WTC11 (cell line): ENCODE measurements around the gene ASGR1. TPM values are rescaled to one million over a fixed set of nuclear protein-coding genes. Genes with fewer than 3 reads are reported as not detected.

Experiments
- ATAC-seq: fragments of 200-7000 bp; cut with Tn5 transposase; 2 replicates; pipeline ENCODE4 v1.10.0; 2021; ENCODE audit warnings: mild to moderate bottlenecking, moderate library complexity
- CTCF ChIA-PET: fragments of 300-600 bp; sonication (Branson Sonifier 250); formaldehyde crosslinking; loops from one replicate; lab custom pipeline; 2021; ENCODE audit warnings: antibody characterized with exemption; lab: Charles Lee
- POLR2A ChIA-PET: fragments of 350-600 bp; sonication (Branson Sonifier 250); formaldehyde crosslinking; loops from one replicate; lab custom pipeline; 2021; ENCODE audit warnings: antibody characterized with exemption; lab: Charles Lee
- DNase-seq: peaks from one replicate; pipeline ENCODE4 v3.0.0; 2021; ENCODE audit warnings: low spot score
- H3K27ac Mint-ChIP-seq: 2 replicates; pipeline ENCODE4 v1.8.0; 2021; ENCODE audit warnings: mixed read lengths
- H3K27me3 Mint-ChIP-seq: 2 replicates; pipeline ENCODE4 v1.8.0; 2021; ENCODE audit warnings: low read depth, mild to moderate bottlenecking, moderate library complexity, mixed read lengths
- H3K36me3 Mint-ChIP-seq: 2 replicates; pipeline ENCODE4 v1.8.0; 2021; ENCODE audit warnings: mixed read lengths
- H3K4me1 Mint-ChIP-seq: 2 replicates; pipeline ENCODE4 v1.8.0; 2022; ENCODE audit warnings: mixed read lengths
- H3K4me3 Mint-ChIP-seq: 2 replicates; pipeline ENCODE4 v1.8.0; 2021; ENCODE audit warnings: mild to moderate bottlenecking, moderate library complexity, mixed read lengths
- H3K9me3 Mint-ChIP-seq: 2 replicates; pipeline ENCODE4 v1.8.0; 2021; ENCODE audit warnings: mixed read lengths
- ATF1 ChIP-seq: sonication (generic); formaldehyde crosslinking; IDR thresholded peaks from 2 replicates; pipeline ENCODE4 v1.8.1; 2023; ENCODE audit warnings: mild to moderate bottlenecking, moderate library complexity, missing genetic modification reagents
- E2F4 ChIP-seq: sonication (generic); formaldehyde crosslinking; IDR thresholded peaks from 2 replicates; pipeline ENCODE4 v1.8.1; 2022; ENCODE audit warnings: low read depth, mild to moderate bottlenecking, moderate library complexity, missing genetic modification reagents, borderline replicate concordance
- FOXP1 ChIP-seq: sonication (generic); formaldehyde crosslinking; IDR thresholded peaks from 2 replicates; pipeline ENCODE4 v1.8.0; 2022; ENCODE audit warnings: missing genetic modification reagents, mild to moderate bottlenecking, moderate library complexity, borderline replicate concordance
- GABPB1 ChIP-seq: sonication (generic); formaldehyde crosslinking; IDR thresholded peaks from 2 replicates; pipeline ENCODE4 v1.8.1; 2023; ENCODE audit warnings: mild to moderate bottlenecking, missing genetic modification reagents
- MAX ChIP-seq: sonication (generic); formaldehyde crosslinking; IDR thresholded peaks from 2 replicates; pipeline ENCODE4 v1.8.0; 2022; ENCODE audit warnings: mild to moderate bottlenecking, missing genetic modification reagents
- NFATC4 ChIP-seq: fragments of 250-450 bp; sonication (Bioruptor Pico); IDR thresholded peaks from 2 replicates; pipeline ENCODE4 v1.9.0; 2021; ENCODE audit warnings: mild to moderate bottlenecking
- NFYB ChIP-seq: sonication (generic); formaldehyde crosslinking; conservative IDR thresholded peaks from 2 replicates; pipeline ENCODE4 v1.8.0; 2022; ENCODE audit warnings: low read depth, missing genetic modification reagents
- RORB ChIP-seq: fragments of 250-450 bp; sonication (Bioruptor Pico); IDR thresholded peaks from 2 replicates; pipeline ENCODE4 v1.9.0; 2021; ENCODE audit warnings: mild to moderate bottlenecking
- SMAD3 ChIP-seq: sonication (generic); formaldehyde crosslinking; IDR thresholded peaks from 2 replicates; pipeline ENCODE4 v1.8.0; 2022; ENCODE audit warnings: missing genetic modification reagents, mild to moderate bottlenecking, borderline replicate concordance
- ZBTB43 ChIP-seq: sonication (generic); formaldehyde crosslinking; IDR thresholded peaks from 2 replicates; pipeline ENCODE4 v1.8.1; 2023; ENCODE audit warnings: mild to moderate bottlenecking, missing genetic modification reagents
- ZMAT4 ChIP-seq: fragments of 250-450 bp; sonication (Bioruptor Pico); IDR thresholded peaks from 2 replicates; pipeline ENCODE4 v1.9.0; 2021; ENCODE audit warnings: mild to moderate bottlenecking
- ZNF138 ChIP-seq: sonication (generic); formaldehyde crosslinking; conservative IDR thresholded peaks from 2 replicates; pipeline ENCODE4 v1.8.1; 2022; ENCODE audit warnings: mild to moderate bottlenecking, moderate library complexity, missing genetic modification reagents
- ZNF219 ChIP-seq: sonication (generic); formaldehyde crosslinking; IDR thresholded peaks from 2 replicates; pipeline ENCODE4 v1.8.0; 2023; ENCODE audit warnings: missing genetic modification reagents, mild to moderate bottlenecking, borderline replicate concordance
- ZNF263 ChIP-seq: sonication (generic); formaldehyde crosslinking; IDR thresholded peaks from 2 replicates; pipeline ENCODE4 v1.8.1; 2022; ENCODE audit warnings: low read depth, mild to moderate bottlenecking, moderate library complexity, missing genetic modification reagents
- ZNF281 ChIP-seq: sonication (generic); formaldehyde crosslinking; IDR thresholded peaks from 2 replicates; pipeline ENCODE4 v1.8.0; 2023; ENCODE audit warnings: mild to moderate bottlenecking, missing genetic modification reagents
- ZNF317 ChIP-seq: sonication (generic); formaldehyde crosslinking; IDR thresholded peaks from 2 replicates; pipeline ENCODE4 v1.8.1; 2023; ENCODE audit warnings: low read depth, mild to moderate bottlenecking, moderate library complexity, missing genetic modification reagents, borderline replicate concordance
- ZNF396 ChIP-seq: fragments of 250-450 bp; sonication (Bioruptor Pico); IDR thresholded peaks from 2 replicates; pipeline ENCODE4 v1.8.0; 2021; ENCODE audit warnings: mild to moderate bottlenecking, moderate library complexity, borderline replicate concordance
- total RNA-seq: library from RNA; stranded (reverse); gene quantifications from 3 replicates; pipeline ENCODE4 v1.2.3, GENCODE V29; 2021
- TF ChIP-seq, protein P1 (sequence below): sonication (generic); formaldehyde crosslinking; IDR thresholded peaks from 2 replicates; pipeline ENCODE4 v1.8.1; 2023; ENCODE audit warnings: mild to moderate bottlenecking, missing genetic modification reagents, moderate library complexity
- TF ChIP-seq, protein P2 (sequence below): fragments of 200-600 bp; IDR thresholded peaks from 2 replicates; pipeline ENCODE4 v1.8.0; 2022; ENCODE audit warnings: antibody characterized with exemption
- TF ChIP-seq, protein P3 (sequence below): sonication (generic); formaldehyde crosslinking; conservative IDR thresholded peaks from 2 replicates; pipeline ENCODE4 v1.8.1; 2022; ENCODE audit warnings: mild to moderate bottlenecking, missing genetic modification reagents

ASGR1 gene
- total RNA-seq, 1 experiment from 2014 or later = 13.3 TPM

GRCh38 chr17:7225711-7226331 is 46.7 kb upstream of the ASGR1 start (continued):
- TF ChIP-seq ZNF281 (CRISPR knock-in tag) (no peak), ZNF396 (CRISPR knock-in tag) (no peak)

GRCh38 chr17:7224661-7225111 is 45.5 kb upstream of the ASGR1 start:
- Mint-ChIP-seq H3K4me3 (no peak overlapping the region), H3K4me1 (peaks cover 12% of the 10 kb centered on the region), H3K27me3 (no peaks in the 10 kb centered on the region), H3K27ac (no peak overlapping the region), H3K36me3 (peaks cover 37% of the 10 kb centered on the region), H3K9me3 (no peaks in the 10 kb centered on the region)
- ChIA-PET CTCF (no interaction called here), POLR2A (interaction anchor here (1.3 kb wide), 1 partner anchor 9 kb away, joined by 4 read pairs; the partner anchor contains the start of gene DVL2)
- ATAC-seq = no peak
- TF ChIP-seq ZNF263 (no peak), NFYB (no peak), RORB (CRISPR knock-in tag) (no peak), FOXP1 (no peak), ZBTB43 (no peak), ZMAT4 (CRISPR knock-in tag) (no peak), ZNF138 (CRISPR knock-in tag) (no peak), SMAD3 (CRISPR knock-in tag) (no peak), ZNF219 (CRISPR knock-in tag) (no peak), GABPB1 (CRISPR knock-in tag) (no peak), MAX (CRISPR knock-in tag) (no peak), ZNF317 (CRISPR knock-in tag) (no peak), ATF1 (CRISPR knock-in tag) (no peak), NFATC4 (no peak), E2F4 (CRISPR knock-in tag) (no peak)
- TF ChIP-seq, protein P1, sequence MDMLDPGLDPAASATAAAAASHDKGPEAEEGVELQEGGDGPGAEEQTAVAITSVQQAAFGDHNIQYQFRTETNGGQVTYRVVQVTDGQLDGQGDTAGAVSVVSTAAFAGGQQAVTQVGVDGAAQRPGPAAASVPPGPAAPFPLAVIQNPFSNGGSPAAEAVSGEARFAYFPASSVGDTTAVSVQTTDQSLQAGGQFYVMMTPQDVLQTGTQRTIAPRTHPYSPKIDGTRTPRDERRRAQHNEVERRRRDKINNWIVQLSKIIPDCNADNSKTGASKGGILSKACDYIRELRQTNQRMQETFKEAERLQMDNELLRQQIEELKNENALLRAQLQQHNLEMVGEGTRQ (CRISPR knock-in tag) = no peak
- TF ChIP-seq, protein P2, sequence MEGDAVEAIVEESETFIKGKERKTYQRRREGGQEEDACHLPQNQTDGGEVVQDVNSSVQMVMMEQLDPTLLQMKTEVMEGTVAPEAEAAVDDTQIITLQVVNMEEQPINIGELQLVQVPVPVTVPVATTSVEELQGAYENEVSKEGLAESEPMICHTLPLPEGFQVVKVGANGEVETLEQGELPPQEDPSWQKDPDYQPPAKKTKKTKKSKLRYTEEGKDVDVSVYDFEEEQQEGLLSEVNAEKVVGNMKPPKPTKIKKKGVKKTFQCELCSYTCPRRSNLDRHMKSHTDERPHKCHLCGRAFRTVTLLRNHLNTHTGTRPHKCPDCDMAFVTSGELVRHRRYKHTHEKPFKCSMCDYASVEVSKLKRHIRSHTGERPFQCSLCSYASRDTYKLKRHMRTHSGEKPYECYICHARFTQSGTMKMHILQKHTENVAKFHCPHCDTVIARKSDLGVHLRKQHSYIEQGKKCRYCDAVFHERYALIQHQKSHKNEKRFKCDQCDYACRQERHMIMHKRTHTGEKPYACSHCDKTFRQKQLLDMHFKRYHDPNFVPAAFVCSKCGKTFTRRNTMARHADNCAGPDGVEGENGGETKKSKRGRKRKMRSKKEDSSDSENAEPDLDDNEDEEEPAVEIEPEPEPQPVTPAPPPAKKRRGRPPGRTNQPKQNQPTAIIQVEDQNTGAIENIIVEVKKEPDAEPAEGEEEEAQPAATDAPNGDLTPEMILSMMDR = no peak
- TF ChIP-seq, protein P3, sequence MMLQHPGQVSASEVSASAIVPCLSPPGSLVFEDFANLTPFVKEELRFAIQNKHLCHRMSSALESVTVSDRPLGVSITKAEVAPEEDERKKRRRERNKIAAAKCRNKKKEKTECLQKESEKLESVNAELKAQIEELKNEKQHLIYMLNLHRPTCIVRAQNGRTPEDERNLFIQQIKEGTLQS (CRISPR knock-in tag) = no peak
- TF ChIP-seq, all 79 proteins: peak for 0
- peak; percentile 16 for DNase-seq
